Measurements from ENCODE around the gene RELB. TPM values are rescaled to one million over a fixed set of nuclear protein-coding genes. Genes with fewer than 3 reads are reported as not detected.

Gene RELB
- total RNA-seq, 2 donors from 2014 or later = 9.5 to 14.5 TPM

GRCh38 chr19:45047188-45047797, 46.0 kb downstream of the RELB start:
- Histone ChIP-seq H3K36me3 (ENCODE audit: control insufficient read depth, insufficient read depth, low read length) (peaks cover 47% of the 10 kb centered on the region), H3K4me1 (ENCODE audit: control insufficient read depth, insufficient read depth, low read length) (no peaks in the 10 kb centered on the region), H3K27ac (ENCODE audit: low read depth, low read length) (no peak overlapping the region), H3K4me3 (ENCODE audit: low read length) (no peak overlapping the region), H3K27me3 (ENCODE audit: control insufficient read depth, insufficient read depth, low read length, poor library complexity, severe bottlenecking) (no peaks in the 10 kb centered on the region), H3K9me3 (ENCODE audit: control insufficient read depth, low read length) (no peaks in the 10 kb centered on the region), H3K9ac (ENCODE audit: extremely low read depth, low read length, poor library complexity, severe bottlenecking) (no peak overlapping the region)
- H3K4me1 Mint-ChIP-seq = no peaks in the 10 kb centered on the region
- no peaks in the 10 kb centered on the region for H3K9me3 Mint-ChIP-seq
- no peak for DNase-seq
- H3K4me3 Mint-ChIP-seq = no peak overlapping the region
- no peak for TF ChIP-seq CTCF (conservative IDR thresholded peaks at IDR 0.05)
- peak overlapping the region; percentile 15 for H3K27ac Mint-ChIP-seq
- H3K36me3 Mint-ChIP-seq (ENCODE audit: low read depth) = peaks cover 41% of the 10 kb centered on the region
- WGBS, 2 experiments (ENCODE audit: insufficient coverage in 1 of 2, insufficient read length in 1 of 2) = 93 to 95% methylated on average over 7 of the region's 7 CpGs
- H3K27me3 Mint-ChIP-seq (ENCODE audit: insufficient read depth) = no peaks in the 10 kb centered on the region

- no peak for DNase-seq
- Histone ChIP-seq H3K4me3 (ENCODE audit: low read length) (no peak overlapping the region), H3K9me3 (ENCODE audit: control insufficient read depth, low read length) (no peaks in the 10 kb centered on the region), H3K9ac (ENCODE audit: extremely low read depth, low read length, poor library complexity, severe bottlenecking) (no peak overlapping the region), H3K4me1 (ENCODE audit: control insufficient read depth, insufficient read depth, low read length) (no peaks in the 10 kb centered on the region), H3K27me3 (ENCODE audit: control insufficient read depth, insufficient read depth, low read length, poor library complexity, severe bottlenecking) (no peaks in the 10 kb centered on the region), H3K36me3 (ENCODE audit: control insufficient read depth, insufficient read depth, low read length) (peaks cover 49% of the 10 kb centered on the region), H3K27ac (ENCODE audit: low read depth, low read length) (no peak overlapping the region)
- Mint-ChIP-seq H3K27ac (peak overlapping the region; percentile 89), H3K27me3 (ENCODE audit: insufficient read depth) (no peaks in the 10 kb centered on the region), H3K4me3 (no peak overlapping the region), H3K9me3 (no peaks in the 10 kb centered on the region), H3K36me3 (ENCODE audit: low read depth) (peaks cover 52% of the 10 kb centered on the region), H3K4me1 (no peaks in the 10 kb centered on the region)
- no peak for TF ChIP-seq CTCF (conservative IDR thresholded peaks at IDR 0.05)
- 93% methylated on average over 7 to 8 of the region's 8 CpGs for WGBS, 2 experiments (ENCODE audit: insufficient coverage in 1 of 2, insufficient read length in 1 of 2)
Measured at GRCh38 chr19:45049073-45049736, 47.9 kb downstream of the RELB start.

- peak overlapping the region; percentile 89 for H3K27ac Mint-ChIP-seq
- H3K4me1 Mint-ChIP-seq = no peaks in the 10 kb centered on the region
- Histone ChIP-seq H3K9me3 (ENCODE audit: control insufficient read depth, low read length) (no peaks in the 10 kb centered on the region), H3K27me3 (ENCODE audit: control insufficient read depth, insufficient read depth, low read length, poor library complexity, severe bottlenecking) (no peaks in the 10 kb centered on the region), H3K27ac (ENCODE audit: low read depth, low read length) (no peak overlapping the region), H3K9ac (ENCODE audit: extremely low read depth, low read length, poor library complexity, severe bottlenecking) (no peak overlapping the region), H3K4me3 (ENCODE audit: low read length) (no peak overlapping the region), H3K36me3 (ENCODE audit: control insufficient read depth, insufficient read depth, low read length) (peaks cover 49% of the 10 kb centered on the region), H3K4me1 (ENCODE audit: control insufficient read depth, insufficient read depth, low read length) (no peaks in the 10 kb centered on the region)
- no peak overlapping the region for H3K4me3 Mint-ChIP-seq
- no peak for DNase-seq
- no peaks in the 10 kb centered on the region for H3K27me3 Mint-ChIP-seq (ENCODE audit: insufficient read depth)
- TF ChIP-seq CTCF (conservative IDR thresholded peaks at IDR 0.05) = no peak
- H3K36me3 Mint-ChIP-seq (ENCODE audit: low read depth) = peaks cover 58% of the 10 kb centered on the region
- no peaks in the 10 kb centered on the region for H3K9me3 Mint-ChIP-seq
- WGBS, 2 experiments (ENCODE audit: insufficient coverage in 1 of 2, insufficient read length in 1 of 2) = 96 to 100% methylated on average over 2 to 6 of the region's 6 CpGs
Measured at GRCh38 chr19:45050036-45050435, 48.8 kb downstream of the RELB start.
